Neural cell (in vitro differentiated cells): ENCODE results near the gene FBLN5. TPM values are rescaled to one million over a fixed set of nuclear protein-coding genes. Genes with fewer than 3 reads are reported as not detected.

Source experiments
- H2AFZ ChIP-seq: fragments of 200-600, 300-800 bp; sonication (generic), shearing (Covaris generic); 2 replicates; pipeline ENCODE4 v1.6.0; 2014; ENCODE audit warnings: low read depth, mild to moderate bottlenecking, antibody characterized with exemption, low read length, moderate library complexity
- H3F3A ChIP-seq: fragments of 200-600 bp; shearing (Covaris generic); 2 replicates; pipeline ENCODE4 v1.6.1; 2016; ENCODE audit warnings: mild to moderate bottlenecking, moderate library complexity, mixed read lengths, antibody characterized with exemption, low read length; ENCODE audit not compliant: insufficient read depth, poor library complexity, severe bottlenecking
- H3K27ac ChIP-seq: fragments of 200-600, 300-800 bp; sonication (generic), shearing (Covaris generic); 2 replicates; pipeline ENCODE4 v1.5.1; 2014; ENCODE audit warnings: mild to moderate bottlenecking, low read length, moderate library complexity
- H3K27me3 ChIP-seq: fragments of 300-800, 200-600 bp; sonication (generic), shearing (Covaris generic); 2 replicates; pipeline ENCODE4 v1.6.0; 2014; ENCODE audit warnings: mild to moderate bottlenecking, low read depth, low read length, moderate library complexity; ENCODE audit not compliant: insufficient read depth
- H3K36me3 ChIP-seq: fragments of 300-800, 200-600 bp; sonication (generic), shearing (Covaris generic); 2 replicates; pipeline ENCODE4 v1.5.1; 2014; ENCODE audit warnings: mild to moderate bottlenecking, antibody characterized with exemption, low read length, moderate library complexity; ENCODE audit not compliant: insufficient read depth
- H3K4me2 ChIP-seq: fragments of 300-800, 200-600 bp; sonication (generic), shearing (Covaris generic); 2 replicates; pipeline ENCODE4 v1.6.0; 2014; ENCODE audit warnings: mild to moderate bottlenecking, low read length
- H3K4me3 ChIP-seq: fragments of 300-800, 200-600 bp; sonication (generic), shearing (Covaris generic); 2 replicates; pipeline ENCODE4 v1.5.1; 2014; ENCODE audit warnings: mild to moderate bottlenecking, low read length, moderate library complexity
- H3K79me2 ChIP-seq: fragments of 200-600 bp; shearing (Covaris generic); replicated peaks from 2 replicates; pipeline ENCODE4 v1.6.0; 2014; ENCODE audit warnings: mild to moderate bottlenecking, low read length, moderate library complexity; ENCODE audit not compliant: insufficient read depth
- H3K9ac ChIP-seq: fragments of 300-800, 200-600 bp; sonication (generic), shearing (Covaris generic); 2 replicates; pipeline ENCODE4 v1.6.1; 2016; ENCODE audit warnings: mild to moderate bottlenecking, low read length, mixed read lengths
- H3K9me2 ChIP-seq: fragments of 200-600 bp; shearing (Covaris generic); 2 replicates; pipeline ENCODE4 v1.6.1; 2016; ENCODE audit warnings: mild to moderate bottlenecking, low read length, mixed read lengths; ENCODE audit not compliant: insufficient read depth
- H3K9me3 ChIP-seq: fragments of 200-600, 300-800 bp; sonication (generic), shearing (Covaris generic); 2 replicates; pipeline ENCODE4 v1.6.1; 2016; ENCODE audit warnings: mild to moderate bottlenecking, mixed run types, low read length, moderate library complexity, mixed read lengths
- H4K20me1 ChIP-seq: fragments of 200-600 bp; shearing (Covaris generic); 2 replicates; pipeline ENCODE4 v1.6.1; 2016; ENCODE audit warnings: mild to moderate bottlenecking, mixed run types; ENCODE audit not compliant: insufficient read depth
- CTCF ChIP-seq: fragments of 450-650 bp; IDR thresholded peaks from 2 replicates; pipeline ENCODE4 v1.5.1; 2014; ENCODE audit warnings: antibody characterized with exemption, mild to moderate bottlenecking, moderate library complexity; ENCODE audit not compliant: poor library complexity, severe bottlenecking
- EP300 ChIP-seq: fragments of 450-650 bp; conservative IDR thresholded peaks from 2 replicates; pipeline ENCODE4 v1.6.1; 2014; ENCODE audit warnings: antibody characterized with exemption, mild to moderate bottlenecking, moderate library complexity; ENCODE audit not compliant: poor library complexity, severe bottlenecking
- EZH2 ChIP-seq: fragments of 200-600, 300-800 bp; shearing (Covaris generic), sonication (generic); IDR thresholded peaks from 2 replicates; pipeline ENCODE4 v1.6.1; 2014; ENCODE audit warnings: antibody characterized with exemption, low read length, borderline replicate concordance, mild to moderate bottlenecking; ENCODE audit not compliant: insufficient read depth, poor library complexity, severe bottlenecking
- MXI1 ChIP-seq: fragments of 450-650 bp; conservative IDR thresholded peaks from 2 replicates; pipeline ENCODE4 v1.6.1; 2014; ENCODE audit warnings: antibody characterized with exemption, mild to moderate bottlenecking; ENCODE audit not compliant: poor library complexity, severe bottlenecking
- POLR2AphosphoS5 ChIP-seq: IDR thresholded peaks from 2 replicates; pipeline ENCODE4 v1.6.1; 2012
- RAD21 ChIP-seq: fragments of 450-650 bp; conservative IDR thresholded peaks from 2 replicates; pipeline ENCODE4 v1.6.1; 2014; ENCODE audit warnings: antibody characterized with exemption, mild to moderate bottlenecking, moderate library complexity
- REST ChIP-seq: IDR thresholded peaks from 2 replicates; pipeline ENCODE4 v1.6.1; 2012; ENCODE audit warnings: borderline replicate concordance
- SMC3 ChIP-seq: fragments of 450-650 bp; conservative IDR thresholded peaks from 2 replicates; pipeline ENCODE4 v1.6.1; 2014; ENCODE audit warnings: antibody characterized with exemption, mild to moderate bottlenecking, moderate library complexity; ENCODE audit not compliant: poor library complexity
- TAF1 ChIP-seq: IDR thresholded peaks from 2 replicates; pipeline ENCODE4 v1.6.1; 2012; ENCODE audit warnings: low read depth
- polyA plus RNA-seq: library from polyadenylated mRNA; depleted of rRNA; stranded (reverse); fragments of >200 nt; gene quantifications from 2 replicates; pipeline ENCODE4 v1.2.3, GENCODE V29; 2014

Gene FBLN5
- polyA plus RNA-seq, 1 donor from 2014 or later: 1.5 TPM

- Histone ChIP-seq H3K36me3 (no peaks in the 10 kb centered on the region), H3K27ac (no peak overlapping the region), H3K9ac (no peak overlapping the region), H4K20me1 (no peaks in the 10 kb centered on the region), H3K9me2 (no peaks in the 10 kb centered on the region), H3K4me3 (no peak overlapping the region), H3K4me2 (no peak overlapping the region), H3K27me3 (no peaks in the 10 kb centered on the region), H3K9me3 (no peaks in the 10 kb centered on the region), H2AFZ (no peak overlapping the region), H3K79me2 (no peaks in the 10 kb centered on the region), H3F3A (no peaks in the 10 kb centered on the region)
- TF ChIP-seq EP300 (no peak), SMC3 (no peak), POLR2AphosphoS5 (no peak), REST (no peak), RAD21 (no peak), CTCF (no peak), MXI1 (no peak), EZH2 (no peak), TAF1 (no peak)
Observed at GRCh38 chr14:91897106-91897701, 50.3 kb downstream of the FBLN5 start.

- Histone ChIP-seq H3K27me3 (no peaks in the 10 kb centered on the region), H3K9ac (no peak overlapping the region), H3F3A (no peaks in the 10 kb centered on the region), H2AFZ (no peak overlapping the region), H3K9me3 (no peaks in the 10 kb centered on the region), H3K4me2 (no peak overlapping the region), H3K4me3 (no peak overlapping the region), H3K27ac (no peak overlapping the region), H3K9me2 (no peaks in the 10 kb centered on the region), H4K20me1 (no peaks in the 10 kb centered on the region), H3K79me2 (no peaks in the 10 kb centered on the region), H3K36me3 (no peaks in the 10 kb centered on the region)
- TF ChIP-seq RAD21 (no peak), CTCF (no peak), SMC3 (no peak), TAF1 (no peak), POLR2AphosphoS5 (no peak), MXI1 (no peak), REST (no peak), EP300 (no peak), EZH2 (no peak)
Observed at GRCh38 chr14:91896419-91896818, 51.1 kb downstream of the FBLN5 start.
